HepG2 (cell line): ENCODE measurements around the gene SPON1. TPM values are rescaled to one million over a fixed set of nuclear protein-coding genes. Genes with fewer than 3 reads are reported as not detected.

Source experiments
- ATAC-seq: fragments of 200-7000 bp; cut with Tn5 transposase; 3 replicates; pipeline ENCODE4 v1.9.1; 2020; ENCODE audit warnings: mild to moderate bottlenecking, moderate library complexity
- BruUV-seq: library from RNA; stranded (reverse); fragments of 400-500 nt; replicated peaks from 2 replicates; lab custom pipeline; 2021; lab: Mats Ljungman, UMichigan
- CTCF ChIA-PET: fragments of 300-600 bp; formaldehyde crosslinking; extraction: SDS; loops from one replicate; lab custom pipeline; 2021; ENCODE audit warnings: low total read pairs, inconsistent platforms, low intra/inter-chr PET ratio; lab: Yijun Ruan, JAX
- POLR2A ChIA-PET: fragments of 350-600 bp; sonication (Branson Sonifier 250); formaldehyde crosslinking; loops from one replicate; lab custom pipeline; 2020; ENCODE audit warnings: antibody characterized with exemption, inconsistent platforms; lab: Yijun Ruan, JAX
- DNase-seq: peaks from one replicate; pipeline ENCODE4 v3.0.0-alpha.2; 2015; ENCODE audit warnings: low spot score
- FAIRE-seq: peaks from 3 replicates; lab custom pipeline; 2011; peaks lifted over from hg19 to GRCh38; lab: Jason Lieb, UNC
- H2AFZ ChIP-seq: one replicate; pipeline ENCODE4 v1.6.1; 2011; ENCODE audit warnings: low read length, inconsistent platforms
- H3K27ac ChIP-seq: fragments of 300-600 bp; 3 replicates; pipeline ENCODE4 v1.8.0; 2011; ENCODE audit warnings: mixed run types, mild to moderate bottlenecking, mixed read lengths, low read length, inconsistent platforms; ENCODE audit not compliant: insufficient read depth; ENCODE audit errors: extremely low read length
- H3K27me3 ChIP-seq, 2 experiments: fragments of 200-600 bp in 1 of 2; 2 replicates in 1 of 2; 3 replicates in 1 of 2; pipeline versions ENCODE4 v1.6.0 to v1.8.0; 2011; ENCODE audit warnings: low read length in 2 of 2, mild to moderate bottlenecking in 2 of 2, moderate library complexity in 2 of 2, inconsistent platforms in 1 of 2; ENCODE audit not compliant: insufficient read depth in 2 of 2, control insufficient read depth in 1 of 2
- H3K36me3 ChIP-seq, 2 experiments: fragments of 200-600 bp in 1 of 2; replicated peaks in 1 of 2; 2 replicates in 1 of 2; 3 replicates in 1 of 2; pipeline versions ENCODE4 v1.5.1 to v1.8.0; 2011; ENCODE audit warnings: low read length in 2 of 2, inconsistent platforms in 1 of 2; ENCODE audit not compliant: insufficient read depth in 2 of 2, control insufficient read depth in 1 of 2
- H3K4me1 ChIP-seq: 2 replicates; pipeline ENCODE4 v1.5.1; 2012; ENCODE audit warnings: low read length, inconsistent platforms; ENCODE audit not compliant: insufficient read depth
- H3K4me2 ChIP-seq: 2 replicates; pipeline ENCODE4 v1.6.0; 2011; ENCODE audit warnings: low read depth, low read length, inconsistent platforms
- H3K4me3 ChIP-seq, 3 experiments: fragments of 200-600 bp in 1 of 3; sonication (generic), shearing (Covaris generic) in 1 of 3; replicated peaks in 1 of 3; 2 replicates each; pipeline ENCODE4 v1.5.1; 2011 to 2016; ENCODE audit warnings: low read length in 3 of 3, inconsistent platforms in 2 of 3, low read depth in 2 of 3, mild to moderate bottlenecking in 2 of 3, control low read depth in 1 of 3, mixed read lengths in 1 of 3; ENCODE audit not compliant: insufficient read depth in 1 of 3
- H3K79me2 ChIP-seq: one replicate; pipeline ENCODE4 v1.6.1; 2011; ENCODE audit warnings: low read length, inconsistent platforms; ENCODE audit not compliant: insufficient read depth
- H3K9ac ChIP-seq: 2 replicates; pipeline ENCODE4 v1.6.0; 2011; ENCODE audit warnings: mild to moderate bottlenecking, low read depth, low read length, inconsistent platforms; ENCODE audit not compliant: insufficient read depth
- H3K9me3 ChIP-seq: 2 replicates; pipeline ENCODE4 v1.5.1; 2012; ENCODE audit warnings: mild to moderate bottlenecking, low read length
- H4K20me1 ChIP-seq: 2 replicates; pipeline ENCODE4 v1.6.0; 2011; ENCODE audit warnings: inconsistent platforms, mild to moderate bottlenecking, low read length, moderate library complexity; ENCODE audit not compliant: insufficient read depth
- CHD4 ChIP-seq: fragments of 200-600 bp; sonication (generic); IDR thresholded peaks from 2 replicates; pipeline ENCODE4 v1.7.0; 2017; ENCODE audit warnings: mild to moderate bottlenecking, low read length, borderline replicate concordance
- RBM22 ChIP-seq: fragments of 200-400 bp; formaldehyde crosslinking; optimal IDR thresholded peaks from 2 replicates; pipeline ENCODE3; 2017; ENCODE audit warnings: mild to moderate bottlenecking, low read length, moderate library complexity
- STAG1 ChIP-seq: sonication (generic); formaldehyde crosslinking; IDR thresholded peaks from 2 replicates; pipeline ENCODE4 v1.4.0; 2020; ENCODE audit warnings: missing genetic modification reagents
- ZNF629 ChIP-seq: sonication (generic); formaldehyde crosslinking; conservative IDR thresholded peaks from 2 replicates; pipeline ENCODE4 v1.5.0; 2020; ENCODE audit warnings: missing genetic modification reagents
- WGBS: methylation state at CpG from one replicate; pipeline ENCODE4 v1.1.6; 2017; ENCODE audit warnings: low lambda C conversion rate; 5-methylcytosine and 5-hydroxymethylcytosine counted together
- in situ Hi-C: cut with HindIII; loops from 2 replicates; pipeline ENCODE4 v1.10.0; 2017; ENCODE audit warnings: low pct_unique_long_range_greater_than_20kb; ENCODE audit not compliant: extremely low pct_ligation_motif_present
- intact Hi-C: fragments of 100-400 bp; cut with micrococcal nuclease; formaldehyde crosslinking; loops from one replicate; pipeline ENCODE4 v1.10.0; 2022; ENCODE audit not compliant: unreplicated experiment
- polyA plus RNA-seq, 8 experiments: library from polyadenylated mRNA; depleted of rRNA in 3 of 8; stranded (reverse) in 7 of 8; unstranded in 1 of 8; fragments of >200 nt; fragmentation: Illumina TruSeq in 4 of 8; extraction: Trizol in 4 of 8; gene quantifications; 2 replicates each; pipeline versions ENCODE4 v1.2.1 to v1.2.3, GENCODE V29; 2011 to 2016; ENCODE audit warnings: low read depth in 4 of 8, missing spikeins in 1 of 8, mixed read lengths in 1 of 8; ENCODE audit not compliant: insufficient read depth in 1 of 8
- small RNA-seq, 3 experiments: library from RNA; depleted of rRNA; stranded (forward); fragments of <200 nt; gene quantifications; one replicate each; pipeline ENCODE3, GENCODE V24; 2012; ENCODE audit warnings: low read depth in 2 of 3, low replicate concordance in 1 of 3; ENCODE audit not compliant: insufficient read length in 3 of 3, insufficient read depth in 2 of 3
- total RNA-seq, 5 experiments: library from RNA; depleted of rRNA; stranded (reverse); fragments of >200 nt; fragmentation: Illumina TruSeq; extraction: Trizol; gene quantifications; 2 replicates each; pipeline ENCODE4 v1.2.3, GENCODE V29; 2016; ENCODE audit warnings: low read depth in 1 of 5
- TF ChIP-seq, protein P1 (sequence below): sonication (generic); formaldehyde crosslinking; IDR thresholded peaks from 2 replicates; pipeline ENCODE4 v1.4.0; 2020; ENCODE audit warnings: missing genetic modification reagents

Gene SPON1
- total and polyA plus RNA-seq, 2 of the 13 experiments (the other 11 are each of a cell fraction or from before 2014, with no cell fraction given), result not detected

DNA sequence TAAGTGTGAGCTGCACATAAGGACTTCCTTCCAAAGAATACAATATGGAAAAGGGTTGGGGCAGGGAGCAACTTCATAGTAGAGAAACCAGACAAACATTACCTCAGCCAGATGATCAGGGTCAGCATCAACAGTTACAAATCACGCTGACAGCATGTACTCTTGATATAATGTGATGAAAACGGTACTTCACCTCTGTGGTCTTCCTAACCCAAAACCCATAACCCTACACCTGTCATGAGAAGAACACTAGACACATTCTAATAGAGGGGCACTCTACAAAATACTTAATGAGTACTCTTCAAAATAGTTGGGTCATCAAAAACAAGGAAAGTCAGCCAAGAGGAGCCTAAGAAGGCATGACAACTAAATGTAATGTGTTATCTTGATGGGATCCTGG, 352.6 kb downstream of the SPON1 start:
- Histone ChIP-seq H2AFZ (no peak overlapping the region), H3K27me3 (no peaks in the 10 kb centered on the region), H3K4me2 (no peak overlapping the region), H3K9ac (no peak overlapping the region), H3K4me3 (no peak overlapping the region), H4K20me1 (peaks cover 12% of the 10 kb centered on the region), H3K4me1 (peaks cover 15% of the 10 kb centered on the region; the same call in 1 of the 2 replicates), H3K9me3 (no peaks in the 10 kb centered on the region), H3K36me3 (no peaks in the 10 kb centered on the region), H3K27ac (no peak overlapping the region), H3K79me2 (peaks cover 29% of the 10 kb centered on the region)
- WGBS, result 90% methylated on average over 2 of the region's 2 CpGs
- intact Hi-C loops (no loop called here), in situ Hi-C loops (no loop called here)
- CTCF ChIA-PET, result no interaction called here
- BruUV-seq, result no TSS peak
- POLR2A ChIA-PET, result no interaction called here
- ATAC-seq (no peak), DNase-seq (no peak), FAIRE-seq (no peak)
- TF ChIP-seq CHD4 (no peak), STAG1 (no peak), ZNF629 (CRISPR knock-in tag) (no peak), RBM22 (no peak)
- TF ChIP-seq, protein P1, sequence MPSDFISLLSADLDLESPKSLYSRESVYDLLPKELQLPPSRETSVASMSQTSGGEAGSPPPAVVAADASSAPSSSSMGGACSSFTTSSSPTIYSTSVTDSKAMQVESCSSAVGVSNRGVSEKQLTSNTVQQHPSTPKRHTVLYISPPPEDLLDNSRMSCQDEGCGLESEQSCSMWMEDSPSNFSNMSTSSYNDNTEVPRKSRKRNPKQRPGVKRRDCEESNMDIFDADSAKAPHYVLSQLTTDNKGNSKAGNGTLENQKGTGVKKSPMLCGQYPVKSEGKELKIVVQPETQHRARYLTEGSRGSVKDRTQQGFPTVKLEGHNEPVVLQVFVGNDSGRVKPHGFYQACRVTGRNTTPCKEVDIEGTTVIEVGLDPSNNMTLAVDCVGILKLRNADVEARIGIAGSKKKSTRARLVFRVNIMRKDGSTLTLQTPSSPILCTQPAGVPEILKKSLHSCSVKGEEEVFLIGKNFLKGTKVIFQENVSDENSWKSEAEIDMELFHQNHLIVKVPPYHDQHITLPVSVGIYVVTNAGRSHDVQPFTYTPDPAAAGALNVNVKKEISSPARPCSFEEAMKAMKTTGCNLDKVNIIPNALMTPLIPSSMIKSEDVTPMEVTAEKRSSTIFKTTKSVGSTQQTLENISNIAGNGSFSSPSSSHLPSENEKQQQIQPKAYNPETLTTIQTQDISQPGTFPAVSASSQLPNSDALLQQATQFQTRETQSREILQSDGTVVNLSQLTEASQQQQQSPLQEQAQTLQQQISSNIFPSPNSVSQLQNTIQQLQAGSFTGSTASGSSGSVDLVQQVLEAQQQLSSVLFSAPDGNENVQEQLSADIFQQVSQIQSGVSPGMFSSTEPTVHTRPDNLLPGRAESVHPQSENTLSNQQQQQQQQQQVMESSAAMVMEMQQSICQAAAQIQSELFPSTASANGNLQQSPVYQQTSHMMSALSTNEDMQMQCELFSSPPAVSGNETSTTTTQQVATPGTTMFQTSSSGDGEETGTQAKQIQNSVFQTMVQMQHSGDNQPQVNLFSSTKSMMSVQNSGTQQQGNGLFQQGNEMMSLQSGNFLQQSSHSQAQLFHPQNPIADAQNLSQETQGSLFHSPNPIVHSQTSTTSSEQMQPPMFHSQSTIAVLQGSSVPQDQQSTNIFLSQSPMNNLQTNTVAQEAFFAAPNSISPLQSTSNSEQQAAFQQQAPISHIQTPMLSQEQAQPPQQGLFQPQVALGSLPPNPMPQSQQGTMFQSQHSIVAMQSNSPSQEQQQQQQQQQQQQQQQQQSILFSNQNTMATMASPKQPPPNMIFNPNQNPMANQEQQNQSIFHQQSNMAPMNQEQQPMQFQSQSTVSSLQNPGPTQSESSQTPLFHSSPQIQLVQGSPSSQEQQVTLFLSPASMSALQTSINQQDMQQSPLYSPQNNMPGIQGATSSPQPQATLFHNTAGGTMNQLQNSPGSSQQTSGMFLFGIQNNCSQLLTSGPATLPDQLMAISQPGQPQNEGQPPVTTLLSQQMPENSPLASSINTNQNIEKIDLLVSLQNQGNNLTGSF (CRISPR knock-in tag), result no peak

Small RNA genes lying within 50 kb of the gene (small RNA-seq; reads per million reads assigned to genes)
- 0 reads per million in 3 experiments for gene RNA5SP332
